K562 (cell line): Measurements from ENCODE around the gene N4BP3. TPM values are rescaled to one million over a fixed set of nuclear protein-coding genes. Genes with fewer than 3 reads are reported as not detected.

ENCODE experiments used
- BRD4 ChIP-seq: fragments of 200-600 bp; sonication (generic); IDR thresholded peaks from 2 replicates; pipeline ENCODE4 v1.6.1; 2017; ENCODE audit warnings: inconsistent platforms
- CBX5 ChIP-seq: IDR thresholded peaks from 2 replicates; pipeline ENCODE4 v1.6.1; 2014; ENCODE audit warnings: low read depth, borderline replicate concordance
- CHD1 ChIP-seq: fragments of 200-600 bp; sonication (generic); IDR thresholded peaks from one replicate; pipeline ENCODE4 v1.6.1; 2012; ENCODE audit warnings: mild to moderate bottlenecking, moderate library complexity, low read length, inconsistent platforms
- EP400 ChIP-seq: fragments of 450-650 bp; IDR thresholded peaks from 2 replicates; pipeline ENCODE4 v1.6.1; 2017; ENCODE audit warnings: antibody characterized with exemption, mild to moderate bottlenecking, moderate library complexity
- ETS2 ChIP-seq: IDR thresholded peaks from 2 replicates; pipeline ENCODE4 v1.6.1; 2016; ENCODE audit warnings: borderline replicate concordance, missing genetic modification characterization, mild to moderate bottlenecking, moderate library complexity, missing compliant biosample characterization; ENCODE audit not compliant: poor library complexity, severe bottlenecking
- FOXK2 ChIP-seq, 2 experiments: fragments of 450-650 bp; IDR thresholded peaks in 1 of 2; conservative IDR thresholded peaks in 1 of 2; 2 replicates each; pipeline ENCODE4 v1.6.1; 2016; ENCODE audit warnings: low read depth in 2 of 2, mild to moderate bottlenecking in 1 of 2
- HEY1 ChIP-seq: fragments of 250-450 bp; sonication (Bioruptor Pico); IDR thresholded peaks from 2 replicates; pipeline ENCODE4 v1.5.0; 2020; ENCODE audit warnings: mild to moderate bottlenecking, moderate library complexity, borderline replicate concordance
- KAT2B ChIP-seq: IDR thresholded peaks from one replicate; pipeline ENCODE4 v1.6.1; 2012; ENCODE audit warnings: low read depth, mild to moderate bottlenecking, control low read depth, inconsistent platforms, low read length, moderate library complexity
- NONO ChIP-seq, 2 experiments: fragments of 200-400 bp in 1 of 2; fragments of 450-650 bp in 1 of 2; formaldehyde crosslinking in 1 of 2; IDR thresholded peaks; 2 replicates each; pipeline ENCODE4 v1.6.1; 2017; ENCODE audit warnings: low read depth in 2 of 2, mild to moderate bottlenecking in 2 of 2, moderate library complexity in 2 of 2, low read length in 1 of 2
- POU5F1 ChIP-seq: fragments of 150-350 bp; IDR thresholded peaks from 2 replicates; pipeline ENCODE4 v1.6.1; 2014; ENCODE audit warnings: borderline replicate concordance, low read length, low read depth, mild to moderate bottlenecking; ENCODE audit not compliant: partially characterized antibody
- PYGO2 ChIP-seq: fragments of 450-650 bp; IDR thresholded peaks from 2 replicates; pipeline ENCODE4 v1.6.1; 2016; ENCODE audit warnings: mild to moderate bottlenecking, missing genetic modification characterization, moderate library complexity, missing compliant biosample characterization
- SLC30A9 ChIP-seq: fragments of 250-450 bp; sonication (Bioruptor Pico); IDR thresholded peaks from 2 replicates; pipeline ENCODE4 v1.8.0; 2022; ENCODE audit warnings: mild to moderate bottlenecking, moderate library complexity
- SP1 ChIP-seq: sonication (generic); formaldehyde crosslinking; IDR thresholded peaks from 2 replicates; pipeline ENCODE4 v1.8.1; 2022; ENCODE audit warnings: mild to moderate bottlenecking, missing genetic modification reagents
- STAG1 ChIP-seq: sonication (generic); formaldehyde crosslinking; IDR thresholded peaks from 2 replicates; pipeline ENCODE4 v1.5.0; 2020; ENCODE audit warnings: missing genetic modification reagents, borderline replicate concordance
- TAF1 ChIP-seq: IDR thresholded peaks from 2 replicates; pipeline ENCODE4 v1.6.1; 2011; ENCODE audit warnings: mild to moderate bottlenecking, low read length, moderate library complexity; ENCODE audit not compliant: insufficient read depth, control insufficient read depth, severe bottlenecking; ENCODE audit errors: extremely low read depth
- THRB ChIP-seq: fragments of 450-650 bp; formaldehyde crosslinking; conservative IDR thresholded peaks from 2 replicates; pipeline ENCODE4 v1.4.0; 2022; ENCODE audit warnings: mild to moderate bottlenecking, missing genetic modification characterization
- ZBTB8A ChIP-seq: fragments of 450-650 bp; IDR thresholded peaks from 2 replicates; pipeline ENCODE4 v1.6.1; 2018; ENCODE audit warnings: mild to moderate bottlenecking, moderate library complexity; ENCODE audit not compliant: partially characterized antibody
- ZC3H11A ChIP-seq: IDR thresholded peaks from 2 replicates; pipeline ENCODE4 v1.6.1; 2012; ENCODE audit warnings: low read depth, low read length, improper control_type of control experiment
- ZNF41 ChIP-seq: fragments of 250-450 bp; sonication (Bioruptor Pico); conservative IDR thresholded peaks from 2 replicates; pipeline ENCODE4 v1.4.0; 2020; ENCODE audit warnings: mild to moderate bottlenecking
- ZNF445 ChIP-seq: fragments of 250-450 bp; sonication (Bioruptor Pico); IDR thresholded peaks from 2 replicates; pipeline ENCODE4 v1.4.0; 2020; ENCODE audit warnings: low read depth, mild to moderate bottlenecking, moderate library complexity
- polyA plus RNA-seq, 8 experiments: library from polyadenylated mRNA; depleted of rRNA in 4 of 8; stranded (reverse) in 5 of 8; unstranded in 3 of 8; fragments of >200 nt; fragmentation: Nextera tagmentation in 2 of 8; fragmentation: Illumina TruSeq in 1 of 8; extraction: Ambion mirVana in 2 of 8; extraction: Trizol in 1 of 8; gene quantifications; 2 replicates each; pipeline versions ENCODE4 v1.2.1 to v1.2.3, GENCODE V29; 2011 to 2014; ENCODE audit warnings: inconsistent platforms in 1 of 8, missing spikeins in 1 of 8
- total RNA-seq, 7 experiments: library from RNA; depleted of rRNA in 6 of 7; stranded (reverse); fragments of >200 nt in 6 of 7; fragmentation: Illumina TruSeq in 2 of 7; extraction: Trizol in 2 of 7; gene quantifications; 2 replicates each; pipeline versions ENCODE4 v1.2.1 to v1.2.3, GENCODE V29; 2011 to 2021; ENCODE audit warnings: low replicate concordance in 1 of 7
- TF ChIP-seq, protein P1 (sequence below): fragments of 450-650 bp; IDR thresholded peaks from one replicate; pipeline ENCODE4 v1.6.1; 2018; ENCODE audit warnings: mild to moderate bottlenecking, moderate library complexity; ENCODE audit not compliant: partially characterized antibody
- TF ChIP-seq, protein P2 (sequence below): sonication (generic); formaldehyde crosslinking; IDR thresholded peaks from 2 replicates; pipeline ENCODE4 v1.8.1; 2022; ENCODE audit warnings: missing genetic modification reagents
- TF ChIP-seq, protein P3 (sequence below): sonication (generic); formaldehyde crosslinking; IDR thresholded peaks from 2 replicates; pipeline ENCODE4 v1.8.0; 2022; ENCODE audit warnings: missing genetic modification reagents, mild to moderate bottlenecking, borderline replicate concordance

The N4BP3 gene
- total and polyA plus RNA-seq, 9 of the 15 experiments (the other 6 are each of a cell fraction or from before 2014, with no cell fraction given), result 0.06 to 7.0 (median 2.4) TPM

- TF ChIP-seq, protein P1, sequence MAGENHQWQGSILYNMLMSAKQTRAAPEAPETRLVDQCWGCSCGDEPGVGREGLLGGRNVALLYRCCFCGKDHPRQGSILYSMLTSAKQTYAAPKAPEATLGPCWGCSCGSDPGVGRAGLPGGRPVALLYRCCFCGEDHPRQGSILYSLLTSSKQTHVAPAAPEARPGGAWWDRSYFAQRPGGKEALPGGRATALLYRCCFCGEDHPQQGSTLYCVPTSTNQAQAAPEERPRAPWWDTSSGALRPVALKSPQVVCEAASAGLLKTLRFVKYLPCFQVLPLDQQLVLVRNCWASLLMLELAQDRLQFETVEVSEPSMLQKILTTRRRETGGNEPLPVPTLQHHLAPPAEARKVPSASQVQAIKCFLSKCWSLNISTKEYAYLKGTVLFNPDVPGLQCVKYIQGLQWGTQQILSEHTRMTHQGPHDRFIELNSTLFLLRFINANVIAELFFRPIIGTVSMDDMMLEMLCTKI, result no peak
- TF ChIP-seq ZNF41 (no peak), CBX5 (no peak), FOXK2 (conservative IDR thresholded peaks at IDR 0.05 in 1 of 2, IDR thresholded peaks at IDR 0.05 in 1 of 2; ENCODE audit: low read depth in 2 of 2) (no peak), POU5F1 (no peak), KAT2B (no peak), TAF1 (peak; percentile 60), ZBTB8A (no peak), SLC30A9 (CRISPR knock-in tag) (no peak), CHD1 (no peak), ZC3H11A (no peak), STAG1 (CRISPR knock-in tag) (no peak), THRB (CRISPR knock-in tag) (no peak), EP400 (no peak), ETS2 (peak; percentile 75), NONO (IDR thresholded peaks at IDR 0.05; ENCODE audit: low read depth in 2 of 2, low read length in 1 of 2) (peak in 1 of 2 experiments; percentile 93; a peak in 2 of 4 replicates), BRD4 (no peak), SP1 (0 out of 2 replicates have a peak, but pooled peaks have one; percentile 32), ZNF445 (CRISPR knock-in tag) (no peak), HEY1 (no peak), PYGO2 (tag) (no peak)
- TF ChIP-seq, protein P2, sequence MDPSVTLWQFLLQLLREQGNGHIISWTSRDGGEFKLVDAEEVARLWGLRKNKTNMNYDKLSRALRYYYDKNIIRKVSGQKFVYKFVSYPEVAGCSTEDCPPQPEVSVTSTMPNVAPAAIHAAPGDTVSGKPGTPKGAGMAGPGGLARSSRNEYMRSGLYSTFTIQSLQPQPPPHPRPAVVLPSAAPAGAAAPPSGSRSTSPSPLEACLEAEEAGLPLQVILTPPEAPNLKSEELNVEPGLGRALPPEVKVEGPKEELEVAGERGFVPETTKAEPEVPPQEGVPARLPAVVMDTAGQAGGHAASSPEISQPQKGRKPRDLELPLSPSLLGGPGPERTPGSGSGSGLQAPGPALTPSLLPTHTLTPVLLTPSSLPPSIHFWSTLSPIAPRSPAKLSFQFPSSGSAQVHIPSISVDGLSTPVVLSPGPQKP (CRISPR knock-in tag), result no peak
- TF ChIP-seq, protein P3, sequence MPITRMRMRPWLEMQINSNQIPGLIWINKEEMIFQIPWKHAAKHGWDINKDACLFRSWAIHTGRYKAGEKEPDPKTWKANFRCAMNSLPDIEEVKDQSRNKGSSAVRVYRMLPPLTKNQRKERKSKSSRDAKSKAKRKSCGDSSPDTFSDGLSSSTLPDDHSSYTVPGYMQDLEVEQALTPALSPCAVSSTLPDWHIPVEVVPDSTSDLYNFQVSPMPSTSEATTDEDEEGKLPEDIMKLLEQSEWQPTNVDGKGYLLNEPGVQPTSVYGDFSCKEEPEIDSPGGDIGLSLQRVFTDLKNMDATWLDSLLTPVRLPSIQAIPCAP (CRISPR knock-in tag), result no peak
These were observed at the start of gene N4BP3 (continued) for GRCh38 chr5:178113141-178113787.
